GM12874 (cell line): ENCODE data around the gene BRPF3.

Source experiments
- CTCF ChIP-seq: IDR thresholded peaks from 2 replicates; pipeline ENCODE4 v1.5.1; 2011; ENCODE audit warnings: low read depth, mild to moderate bottlenecking, control low read depth, low read length, moderate library complexity; ENCODE audit not compliant: insufficient read depth

The BRPF3 gene

GRCh38 chr6:36210886-36211595, 14.5 kb downstream of the BRPF3 start:
- TF ChIP-seq CTCF = no peak

- no peak for TF ChIP-seq CTCF
Observed at GRCh38 chr6:36216559-36216958, 20.0 kb downstream of the BRPF3 start.

GRCh38 chr6:36217188-36217587, 20.6 kb downstream of the BRPF3 start:
- TF ChIP-seq CTCF = no peak

- no peak for TF ChIP-seq CTCF
Observed at GRCh38 chr6:36217946-36218345, 21.4 kb downstream of the BRPF3 start.

- no peak for TF ChIP-seq CTCF
Observed at GRCh38 chr6:36219081-36219480, 22.5 kb downstream of the BRPF3 start.

GRCh38 chr6:36220226-36220625, 23.7 kb downstream of the BRPF3 start:
- no peak for TF ChIP-seq CTCF

GRCh38 chr6:36221674-36222073, 25.1 kb downstream of the BRPF3 start:
- TF ChIP-seq CTCF = no peak
